Fibroblast of the aortic adventitia (primary cell): ENCODE measurements around the gene PRH1. TPM values are rescaled to one million over a fixed set of nuclear protein-coding genes. Genes with fewer than 3 reads are reported as not detected.

ENCODE experiments used
- DNase-seq: peaks from one replicate; pipeline ENCODE4 v3.0.0-alpha.2; 2010; ENCODE audit warnings: low read depth
- H3K4me3 ChIP-seq: 2 replicates; pipeline ENCODE4 v1.5.1; 2011; ENCODE audit warnings: low read depth, mild to moderate bottlenecking, control low read depth, low read length, moderate library complexity
- total RNA-seq: library from RNA; depleted of rRNA; stranded (reverse); fragments of >200 nt; gene quantifications from 2 replicates; pipeline ENCODE4 v1.2.3, GENCODE V29; 2012; ENCODE audit warnings: low replicate concordance
- TF ChIP-seq, protein P1 (sequence below): IDR thresholded peaks from 2 replicates; pipeline ENCODE4 v1.5.1; 2011; ENCODE audit warnings: mild to moderate bottlenecking, low read length, control low read depth, inconsistent platforms; ENCODE audit not compliant: insufficient read depth

Gene PRH1
- total RNA-seq, 1 donor: 24.4 TPM

DNA sequence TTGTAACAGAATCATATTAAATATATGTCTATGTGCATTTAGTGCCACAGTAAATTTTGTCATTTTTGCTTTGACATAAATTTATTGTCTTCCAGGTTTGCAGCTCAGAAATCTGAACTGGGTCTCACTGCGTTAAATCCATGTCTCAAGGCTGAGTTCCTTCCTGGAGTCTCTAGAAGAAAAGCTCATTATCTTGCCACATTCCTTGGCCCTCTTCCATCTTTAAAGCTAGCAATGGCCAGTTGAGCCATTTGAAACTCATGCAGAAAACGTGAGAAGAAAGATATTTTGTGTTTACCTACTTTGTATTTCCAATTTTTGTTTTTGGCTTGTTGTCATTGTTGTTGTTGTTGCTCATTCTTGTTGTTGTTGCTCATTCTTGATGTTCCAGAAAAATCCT lies 10.7 kb downstream of the PRH1 start:
- peak; percentile 66 for DNase-seq
- H3K4me3 ChIP-seq: no peak overlapping the region
- TF ChIP-seq, protein P1, sequence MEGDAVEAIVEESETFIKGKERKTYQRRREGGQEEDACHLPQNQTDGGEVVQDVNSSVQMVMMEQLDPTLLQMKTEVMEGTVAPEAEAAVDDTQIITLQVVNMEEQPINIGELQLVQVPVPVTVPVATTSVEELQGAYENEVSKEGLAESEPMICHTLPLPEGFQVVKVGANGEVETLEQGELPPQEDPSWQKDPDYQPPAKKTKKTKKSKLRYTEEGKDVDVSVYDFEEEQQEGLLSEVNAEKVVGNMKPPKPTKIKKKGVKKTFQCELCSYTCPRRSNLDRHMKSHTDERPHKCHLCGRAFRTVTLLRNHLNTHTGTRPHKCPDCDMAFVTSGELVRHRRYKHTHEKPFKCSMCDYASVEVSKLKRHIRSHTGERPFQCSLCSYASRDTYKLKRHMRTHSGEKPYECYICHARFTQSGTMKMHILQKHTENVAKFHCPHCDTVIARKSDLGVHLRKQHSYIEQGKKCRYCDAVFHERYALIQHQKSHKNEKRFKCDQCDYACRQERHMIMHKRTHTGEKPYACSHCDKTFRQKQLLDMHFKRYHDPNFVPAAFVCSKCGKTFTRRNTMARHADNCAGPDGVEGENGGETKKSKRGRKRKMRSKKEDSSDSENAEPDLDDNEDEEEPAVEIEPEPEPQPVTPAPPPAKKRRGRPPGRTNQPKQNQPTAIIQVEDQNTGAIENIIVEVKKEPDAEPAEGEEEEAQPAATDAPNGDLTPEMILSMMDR: no peak

DNA sequence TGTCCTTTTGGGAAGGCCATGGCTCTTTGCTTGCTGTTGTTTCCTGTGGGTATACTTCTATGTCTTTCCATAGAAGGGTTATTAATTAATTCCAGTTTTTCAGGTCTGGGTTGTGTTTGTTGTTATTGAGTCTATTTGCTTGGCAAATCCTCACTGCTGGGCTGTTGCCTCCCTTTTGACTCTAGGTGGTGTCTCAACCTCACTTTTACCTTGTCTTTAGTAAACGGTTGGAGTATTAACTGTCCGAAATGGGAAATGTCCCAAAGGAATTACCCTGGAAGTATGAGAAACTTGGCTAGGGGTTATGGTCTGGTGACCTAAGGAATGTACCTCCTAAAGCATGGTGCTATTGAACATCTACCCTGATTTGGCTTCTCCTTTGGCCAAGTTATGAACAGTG lies 16.7 kb downstream of the PRH1 start:
- no peak overlapping the region for H3K4me3 ChIP-seq
- peak; percentile 3 for DNase-seq
- TF ChIP-seq, protein P1: no peak

DNA sequence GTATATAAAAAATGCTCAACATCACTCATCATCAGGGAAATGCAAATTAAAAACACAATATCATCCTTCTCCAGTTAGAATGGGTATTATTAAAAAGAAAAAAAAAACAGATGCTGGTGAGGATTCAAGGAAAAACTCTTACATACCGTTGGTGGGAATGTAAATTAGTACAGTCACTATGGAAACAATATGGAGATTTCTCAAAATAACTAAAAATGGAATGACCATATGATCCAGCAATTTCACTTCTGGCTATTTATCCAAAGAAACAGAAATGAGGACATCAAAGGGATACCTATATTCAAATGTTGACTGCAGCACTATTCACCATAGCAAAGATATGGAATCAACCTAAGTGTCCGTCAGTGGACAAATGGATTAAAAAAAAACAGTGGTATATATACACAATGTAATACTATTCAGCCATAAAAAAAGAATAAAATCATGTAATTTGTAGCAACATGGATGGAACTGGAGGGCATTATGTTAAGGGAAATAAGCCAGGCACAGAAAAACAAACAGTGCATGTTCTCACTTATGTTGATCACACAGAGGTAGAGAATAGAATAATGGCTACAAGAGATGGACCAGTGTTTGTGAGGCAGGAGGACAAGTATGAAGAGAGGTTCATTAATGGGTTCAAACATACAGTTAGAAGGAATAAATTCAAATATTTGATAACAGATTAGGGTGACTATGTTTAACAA lies 20.4 kb downstream of the PRH1 start:
- TF ChIP-seq, protein P1: no peak
- DNase-seq: no peak
- no peak overlapping the region for H3K4me3 ChIP-seq

DNA sequence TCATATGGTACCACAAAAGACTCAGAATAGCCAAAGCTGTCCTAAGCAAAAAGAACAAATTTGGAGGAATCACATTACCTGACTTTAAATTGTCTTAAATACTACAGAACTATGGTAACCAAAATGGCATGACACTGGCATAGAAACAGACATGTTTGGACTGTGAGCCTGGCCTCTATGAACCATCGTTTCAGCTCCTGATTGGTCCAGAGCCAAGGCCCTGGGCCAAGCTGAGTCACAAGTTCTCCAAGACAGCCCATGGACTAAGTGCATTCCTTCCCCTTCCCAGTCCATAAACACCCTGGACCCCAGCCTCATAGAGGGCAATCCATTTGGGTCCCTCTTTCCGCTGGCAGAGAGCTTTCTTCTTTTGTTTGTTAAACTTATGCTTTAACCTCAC lies 22.7 kb downstream of the PRH1 start:
- no peak overlapping the region for H3K4me3 ChIP-seq
- TF ChIP-seq, protein P1: no peak
- DNase-seq: peak; percentile 52

DNA sequence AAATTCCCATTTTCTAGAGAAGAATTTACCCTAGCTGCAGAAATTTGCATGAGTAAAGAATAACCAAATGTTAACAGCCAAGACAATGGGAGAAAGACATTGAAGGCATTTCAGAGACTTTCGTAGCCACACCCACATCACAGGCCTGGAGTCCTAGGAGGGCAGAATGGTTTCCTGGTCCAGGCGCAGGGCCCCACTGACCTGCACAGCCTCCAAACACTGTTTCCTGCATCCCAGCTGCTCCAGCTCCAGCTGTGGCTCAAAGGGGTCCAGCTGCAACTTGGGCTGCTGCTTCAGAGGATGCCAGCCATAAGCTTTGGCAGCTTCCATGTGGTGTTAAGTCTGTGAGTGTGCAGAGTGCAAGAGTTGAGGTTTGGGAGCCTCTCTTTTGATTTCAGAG lies 28.2 kb downstream of the PRH1 start:
- no peak for DNase-seq
- TF ChIP-seq, protein P1: no peak
- no peak overlapping the region for H3K4me3 ChIP-seq

DNA sequence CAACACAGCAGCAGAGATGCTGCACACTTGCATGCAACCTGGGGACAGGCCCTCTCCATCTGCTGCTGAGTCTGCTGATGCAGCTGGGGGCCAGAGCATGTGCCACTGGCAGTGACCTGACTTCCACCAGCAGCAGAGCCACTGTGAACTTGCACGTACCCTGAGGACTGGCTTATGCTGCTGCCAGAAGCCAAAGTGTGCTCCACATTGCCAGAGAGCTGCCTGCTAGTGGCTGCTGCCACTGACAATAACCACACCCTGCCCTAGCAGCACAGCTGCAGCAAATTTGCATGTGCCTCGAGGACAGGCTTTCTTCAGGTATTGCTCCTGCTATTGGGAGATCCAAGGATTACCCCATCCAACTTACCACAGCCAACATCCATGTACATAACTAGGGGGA lies 30.3 kb downstream of the PRH1 start:
- TF ChIP-seq, protein P1: no peak
- DNase-seq: no peak

More for the DNA sequence above, 30.3 kb downstream of the PRH1 start:
- H3K4me3 ChIP-seq: no peak overlapping the region
